ENCODE results near the gene MAGOHB.
"Not testable (repeated sequence)": the region's sequence is repeated elsewhere in the genome, so short reads cannot be mapped to it uniquely, and the experiment has no call there.

Gene MAGOHB

GRCh38 chr12:10652192-10652591 is 38.8 kb upstream of the MAGOHB start:
- TF ChIP-seq EZH2 (IDR thresholded peaks at IDR 0.05; ENCODE audit: borderline replicate concordance, low read length) = no peak
- TF ChIP-seq, protein P1, sequence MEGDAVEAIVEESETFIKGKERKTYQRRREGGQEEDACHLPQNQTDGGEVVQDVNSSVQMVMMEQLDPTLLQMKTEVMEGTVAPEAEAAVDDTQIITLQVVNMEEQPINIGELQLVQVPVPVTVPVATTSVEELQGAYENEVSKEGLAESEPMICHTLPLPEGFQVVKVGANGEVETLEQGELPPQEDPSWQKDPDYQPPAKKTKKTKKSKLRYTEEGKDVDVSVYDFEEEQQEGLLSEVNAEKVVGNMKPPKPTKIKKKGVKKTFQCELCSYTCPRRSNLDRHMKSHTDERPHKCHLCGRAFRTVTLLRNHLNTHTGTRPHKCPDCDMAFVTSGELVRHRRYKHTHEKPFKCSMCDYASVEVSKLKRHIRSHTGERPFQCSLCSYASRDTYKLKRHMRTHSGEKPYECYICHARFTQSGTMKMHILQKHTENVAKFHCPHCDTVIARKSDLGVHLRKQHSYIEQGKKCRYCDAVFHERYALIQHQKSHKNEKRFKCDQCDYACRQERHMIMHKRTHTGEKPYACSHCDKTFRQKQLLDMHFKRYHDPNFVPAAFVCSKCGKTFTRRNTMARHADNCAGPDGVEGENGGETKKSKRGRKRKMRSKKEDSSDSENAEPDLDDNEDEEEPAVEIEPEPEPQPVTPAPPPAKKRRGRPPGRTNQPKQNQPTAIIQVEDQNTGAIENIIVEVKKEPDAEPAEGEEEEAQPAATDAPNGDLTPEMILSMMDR (IDR thresholded peaks at IDR 0.05; ENCODE audit: low read length) = no peak
- no peaks in the 10 kb centered on the region for H3K36me3 ChIP-seq (ENCODE audit: insufficient read depth, low read length)

DNA sequence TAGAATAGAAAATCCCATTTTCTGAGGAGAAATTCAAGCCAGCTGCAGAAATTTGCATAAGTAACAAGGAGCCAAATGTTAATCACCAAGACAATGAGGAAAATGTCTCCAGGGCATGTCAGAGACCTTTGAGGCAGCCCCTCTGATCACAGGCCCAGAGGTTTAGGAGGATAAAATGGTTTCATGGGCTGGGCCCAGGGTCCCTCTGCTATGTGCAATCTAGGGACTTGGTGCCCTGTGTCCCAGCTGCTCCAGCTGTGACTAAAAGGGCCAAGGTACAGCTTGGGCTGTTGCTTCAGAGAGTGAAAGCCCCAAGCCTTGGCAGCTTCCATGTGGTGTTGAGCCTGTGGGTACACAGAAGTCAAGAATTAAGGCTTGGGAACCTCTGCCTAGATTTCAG is 33.2 kb upstream of the MAGOHB start:
- not testable (repeated sequence) for H3K9me3 ChIP-seq (ENCODE audit: low read length); H2AFZ ChIP-seq (ENCODE audit: low read length); H3K36me3 ChIP-seq (ENCODE audit: insufficient read depth, low read length); H3K27me3 ChIP-seq (ENCODE audit: insufficient read depth, low read length); H4K20me1 ChIP-seq (ENCODE audit: insufficient read depth, low read length); H3K79me2 ChIP-seq (ENCODE audit: insufficient read depth, low read length); H3K4me3 ChIP-seq (ENCODE audit: low read depth, low read length, poor library complexity, severe bottlenecking); H3K4me1 ChIP-seq (ENCODE audit: insufficient read depth, low read length, severe bottlenecking); H3F3A ChIP-seq (ENCODE audit: insufficient read depth, low read length); H3K4me2 ChIP-seq (ENCODE audit: low read length); H3K9me2 ChIP-seq (ENCODE audit: low read depth, low read length); H3K9ac ChIP-seq (ENCODE audit: low read length); H3K27ac ChIP-seq (ENCODE audit: low read depth, low read length, poor library complexity, severe bottlenecking)

More at GRCh38 chr12:10652192-10652591, 38.8 kb upstream of the MAGOHB start:
- no peak overlapping the region for H3K9ac ChIP-seq (ENCODE audit: low read length)
- no peak overlapping the region for H3K27ac ChIP-seq (ENCODE audit: low read depth, low read length, poor library complexity, severe bottlenecking)
- H4K20me1 ChIP-seq (ENCODE audit: insufficient read depth, low read length) = no peaks in the 10 kb centered on the region
- H3K9me2 ChIP-seq (ENCODE audit: low read depth, low read length) = no peaks in the 10 kb centered on the region
- no peaks in the 10 kb centered on the region for H3K4me1 ChIP-seq (ENCODE audit: insufficient read depth, low read length, severe bottlenecking)
- H3K9me3 ChIP-seq (ENCODE audit: low read length) = 0 out of 2 replicates have a peak, but pooled peaks cover 3% of the 10 kb centered on the region
- no peak overlapping the region for H3K4me2 ChIP-seq (ENCODE audit: low read length)
- H3K4me3 ChIP-seq (ENCODE audit: low read depth, low read length, poor library complexity, severe bottlenecking) = no peak overlapping the region
- H2AFZ ChIP-seq (ENCODE audit: low read length) = no peak overlapping the region
- no peaks in the 10 kb centered on the region for H3K27me3 ChIP-seq (ENCODE audit: insufficient read depth, low read length)
- H3F3A ChIP-seq (ENCODE audit: insufficient read depth, low read length) = no peaks in the 10 kb centered on the region
- no peaks in the 10 kb centered on the region for H3K79me2 ChIP-seq (ENCODE audit: insufficient read depth, low read length)

GRCh38 chr12:10645910-10646309 is 32.5 kb upstream of the MAGOHB start:
- Histone ChIP-seq H3K79me2 (ENCODE audit: insufficient read depth, low read length) (no peaks in the 10 kb centered on the region), H3K4me3 (ENCODE audit: low read depth, low read length, poor library complexity, severe bottlenecking) (no peak overlapping the region), H3K9me2 (ENCODE audit: low read depth, low read length) (no peaks in the 10 kb centered on the region), H3K36me3 (ENCODE audit: insufficient read depth, low read length) (no peaks in the 10 kb centered on the region; the same call in 1 of the 2 replicates), H3K9me3 (ENCODE audit: low read length) (peaks cover 6% of the 10 kb centered on the region; the same call in 1 of the 2 replicates), H2AFZ (ENCODE audit: low read length) (no peak overlapping the region), H3F3A (ENCODE audit: insufficient read depth, low read length) (no peaks in the 10 kb centered on the region), H4K20me1 (ENCODE audit: insufficient read depth, low read length) (no peaks in the 10 kb centered on the region), H3K27ac (ENCODE audit: low read depth, low read length, poor library complexity, severe bottlenecking) (no peak overlapping the region), H3K4me2 (ENCODE audit: low read length) (no peak overlapping the region), H3K9ac (ENCODE audit: low read length) (no peak overlapping the region), H3K4me1 (ENCODE audit: insufficient read depth, low read length, severe bottlenecking) (no peaks in the 10 kb centered on the region), H3K27me3 (ENCODE audit: insufficient read depth, low read length) (no peaks in the 10 kb centered on the region)
- TF ChIP-seq, protein P1 (IDR thresholded peaks at IDR 0.05; ENCODE audit: low read length) = no peak
- TF ChIP-seq EZH2 (IDR thresholded peaks at IDR 0.05; ENCODE audit: borderline replicate concordance, low read length) = no peak

DNA sequence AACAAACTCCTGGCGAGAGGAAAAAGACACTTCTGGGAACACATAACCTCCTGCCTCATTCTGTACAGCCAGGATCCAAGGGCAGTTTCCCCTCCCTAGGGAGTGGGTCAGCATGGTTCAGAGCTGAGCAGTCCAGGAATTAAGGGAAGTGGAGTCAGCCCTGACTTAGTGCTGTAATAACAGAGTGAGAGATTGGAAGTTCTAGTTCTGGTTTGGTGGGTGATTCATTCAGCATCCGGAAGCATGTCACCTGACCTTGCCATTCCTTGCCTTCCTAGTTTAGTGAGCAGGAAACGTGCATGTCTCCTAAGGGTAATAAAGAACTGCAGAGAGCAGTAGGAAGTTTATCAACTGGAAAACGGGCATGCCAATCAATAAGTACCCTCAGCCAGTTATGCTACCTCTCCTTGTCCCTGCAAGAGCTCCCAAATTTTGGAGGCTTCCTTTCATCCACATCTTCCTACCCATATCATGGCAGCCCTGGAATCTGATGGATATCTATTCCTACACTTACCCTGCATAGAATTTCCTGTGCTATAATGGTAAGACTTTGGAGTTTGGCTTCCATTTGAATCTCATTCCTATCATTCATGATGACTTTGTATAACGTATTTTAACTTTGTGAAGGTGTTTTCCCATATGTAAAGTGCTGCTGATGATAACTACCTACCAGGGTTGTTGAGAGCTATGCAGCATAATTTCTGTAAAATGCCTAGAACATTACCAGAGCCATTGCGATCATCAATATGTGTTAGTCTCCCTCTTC is 28.5 kb upstream of the MAGOHB start:
- Histone ChIP-seq H3K4me2 (ENCODE audit: low read length) (no peak overlapping the region), H2AFZ (ENCODE audit: low read length) (no peak overlapping the region)
- no peak for TF ChIP-seq EZH2 (IDR thresholded peaks at IDR 0.05; ENCODE audit: borderline replicate concordance, low read length)
- TF ChIP-seq, protein P1 (IDR thresholded peaks at IDR 0.05; ENCODE audit: low read length) = no peak

More for the DNA sequence above, 28.5 kb upstream of the MAGOHB start:
- Histone ChIP-seq H3K36me3 (ENCODE audit: insufficient read depth, low read length) (peaks cover 6% of the 10 kb centered on the region; the same call in 1 of the 2 replicates), H3K27ac (ENCODE audit: low read depth, low read length, poor library complexity, severe bottlenecking) (no peak overlapping the region), H4K20me1 (ENCODE audit: insufficient read depth, low read length) (no peaks in the 10 kb centered on the region), H3K79me2 (ENCODE audit: insufficient read depth, low read length) (no peaks in the 10 kb centered on the region), H3K4me3 (ENCODE audit: low read depth, low read length, poor library complexity, severe bottlenecking) (no peak overlapping the region), H3K27me3 (ENCODE audit: insufficient read depth, low read length) (no peaks in the 10 kb centered on the region), H3K9me2 (ENCODE audit: low read depth, low read length) (no peaks in the 10 kb centered on the region), H3F3A (ENCODE audit: insufficient read depth, low read length) (no peaks in the 10 kb centered on the region), H3K9ac (ENCODE audit: low read length) (no peak overlapping the region), H3K4me1 (ENCODE audit: insufficient read depth, low read length, severe bottlenecking) (no peaks in the 10 kb centered on the region), H3K9me3 (ENCODE audit: low read length) (peaks cover 14% of the 10 kb centered on the region)
